Activated naive CD8-positive, alpha-beta T cell (primary cell): ENCODE measurements around the gene PWWP2B.

Experiments
- H3K27ac Mint-ChIP-seq: one replicate; pipeline ENCODE4 v1.8.0; 2021; ENCODE audit warnings: mixed read lengths
- H3K27me3 Mint-ChIP-seq: one replicate; pipeline ENCODE4 v1.8.0; 2021; ENCODE audit warnings: mixed read lengths
- H3K36me3 Mint-ChIP-seq: one replicate; pipeline ENCODE4 v1.8.0; 2021; ENCODE audit warnings: mixed read lengths
- H3K4me1 Mint-ChIP-seq: one replicate; pipeline ENCODE4 v1.8.0; 2021; ENCODE audit warnings: low read depth, mixed read lengths
- H3K4me3 Mint-ChIP-seq: one replicate; pipeline ENCODE4 v1.8.0; 2021; ENCODE audit warnings: mild to moderate bottlenecking, mixed read lengths
- H3K9me3 Mint-ChIP-seq: one replicate; pipeline ENCODE4 v1.8.0; 2021; ENCODE audit warnings: low read depth, mixed read lengths

The PWWP2B gene

DNA sequence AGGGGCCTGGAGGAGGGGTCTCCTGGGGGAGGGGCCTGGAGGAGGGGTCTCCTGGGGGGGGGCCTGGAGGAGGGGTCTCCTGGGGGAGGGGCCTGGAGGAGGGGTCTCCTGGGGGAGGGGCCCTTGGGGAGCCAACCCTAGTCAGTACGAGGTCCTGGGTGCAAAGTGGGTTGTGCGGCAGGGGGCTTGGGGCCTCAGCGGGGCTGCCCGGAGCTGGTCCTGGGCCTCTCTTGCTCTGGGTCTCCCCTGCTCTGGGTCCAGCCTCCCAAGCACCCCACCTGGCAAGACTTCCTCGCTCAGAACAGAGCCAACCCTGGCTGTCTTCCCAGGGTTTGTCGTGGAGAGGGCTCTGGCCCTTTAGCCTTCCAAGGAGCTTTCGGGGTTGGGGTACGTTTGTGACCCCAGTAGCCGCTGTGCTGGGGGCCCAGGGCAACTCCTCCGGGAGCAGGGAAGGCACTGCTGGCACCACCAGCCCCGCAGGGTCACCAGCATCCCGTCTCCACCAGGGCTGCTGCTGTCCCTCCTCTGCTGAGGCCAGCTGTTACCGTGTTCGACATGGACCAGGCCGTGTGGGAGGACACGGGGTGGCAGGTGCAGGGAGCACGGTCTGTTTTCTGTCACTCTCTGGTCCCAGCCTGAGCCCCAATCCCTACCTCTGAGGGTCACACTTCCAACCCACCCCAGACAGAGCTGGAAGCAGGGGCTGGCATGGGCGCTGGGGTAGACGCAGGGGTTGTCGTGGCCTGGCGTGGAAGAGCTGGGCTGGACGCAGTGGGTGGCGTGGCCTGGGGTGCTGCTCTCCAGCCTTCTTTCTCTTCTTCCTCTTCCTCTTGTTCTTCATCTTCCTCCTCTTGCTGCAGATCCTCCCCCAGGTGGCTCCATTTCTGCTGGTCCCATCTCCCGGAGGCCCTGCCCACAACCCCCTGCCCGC lies 22.8 kb downstream of the PWWP2B start:
- Mint-ChIP-seq H3K27ac (no peak overlapping the region), H3K36me3 (peaks cover 5% of the 10 kb centered on the region), H3K4me3 (no peak overlapping the region), H3K4me1 (peaks cover 25% of the 10 kb centered on the region), H3K27me3 (no peaks in the 10 kb centered on the region), H3K9me3 (no peaks in the 10 kb centered on the region)

GRCh38 chr10:132420469-132420980 lies 23.5 kb downstream of the PWWP2B start:
- Mint-ChIP-seq H3K27ac (no peak overlapping the region), H3K9me3 (no peaks in the 10 kb centered on the region), H3K4me3 (no peak overlapping the region), H3K36me3 (peaks cover 1% of the 10 kb centered on the region), H3K27me3 (no peaks in the 10 kb centered on the region), H3K4me1 (peaks cover 21% of the 10 kb centered on the region)

DNA sequence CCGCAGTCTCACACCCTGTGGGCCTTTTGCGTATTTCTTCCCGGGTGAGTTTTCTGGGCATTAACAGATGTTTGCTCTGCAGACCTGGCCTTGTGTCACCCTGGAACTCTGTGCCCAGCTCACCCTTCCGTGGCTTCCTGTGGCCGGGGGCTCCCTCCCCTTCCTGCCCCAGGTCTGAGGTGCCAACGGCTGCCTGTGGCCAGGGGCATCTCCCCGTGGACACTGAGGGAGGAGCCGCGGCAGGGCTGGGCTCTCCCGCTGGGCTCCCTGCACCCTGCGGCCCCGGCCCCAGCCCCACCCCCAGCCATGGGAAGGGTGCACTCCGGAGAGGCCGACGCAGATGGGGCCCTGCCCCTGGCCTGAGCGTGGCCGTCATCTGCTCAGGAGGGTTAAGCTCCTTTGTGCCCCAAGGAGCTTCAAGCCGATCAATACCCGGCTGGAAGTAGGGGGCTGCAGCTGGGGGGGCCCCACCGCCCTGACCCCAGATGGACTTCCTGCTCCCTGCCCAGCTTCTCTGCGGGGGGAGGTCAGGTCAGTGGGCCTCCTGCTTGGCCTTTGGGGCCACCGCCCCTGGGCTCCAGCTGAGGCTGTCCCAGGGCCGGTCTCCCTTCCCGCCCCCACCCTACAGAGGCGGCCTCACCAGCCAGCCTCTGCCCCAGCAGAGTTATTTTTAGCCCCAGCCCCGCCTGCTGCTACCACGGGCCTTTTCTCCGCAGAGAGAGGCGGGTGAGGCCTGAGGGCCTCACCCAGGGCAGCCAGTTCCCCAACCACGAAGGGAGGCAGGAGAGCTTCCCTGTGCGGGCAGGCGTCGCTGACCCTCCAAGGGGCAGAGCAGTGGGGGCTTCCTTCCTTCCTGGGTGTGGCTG lies 24.2 kb downstream of the PWWP2B start:
- Mint-ChIP-seq H3K36me3 (no peaks in the 10 kb centered on the region), H3K27me3 (no peaks in the 10 kb centered on the region), H3K9me3 (no peaks in the 10 kb centered on the region), H3K4me3 (no peak overlapping the region), H3K27ac (no peak overlapping the region), H3K4me1 (peaks cover 21% of the 10 kb centered on the region)

GRCh38 chr10:132421847-132422751 lies 25.1 kb downstream of the PWWP2B start:
- Mint-ChIP-seq H3K4me3 (peak overlapping the region; percentile 21), H3K27me3 (no peaks in the 10 kb centered on the region), H3K36me3 (no peaks in the 10 kb centered on the region), H3K9me3 (no peaks in the 10 kb centered on the region), H3K4me1 (peaks cover 21% of the 10 kb centered on the region), H3K27ac (peak overlapping the region; percentile 74)

GRCh38 chr10:132422903-132423825 lies 26.2 kb downstream of the PWWP2B start:
- Mint-ChIP-seq H3K4me3 (peak overlapping the region; percentile 21), H3K27ac (peak overlapping the region; percentile 74), H3K27me3 (no peaks in the 10 kb centered on the region), H3K9me3 (no peaks in the 10 kb centered on the region), H3K4me1 (peaks cover 21% of the 10 kb centered on the region), H3K36me3 (no peaks in the 10 kb centered on the region)

DNA sequence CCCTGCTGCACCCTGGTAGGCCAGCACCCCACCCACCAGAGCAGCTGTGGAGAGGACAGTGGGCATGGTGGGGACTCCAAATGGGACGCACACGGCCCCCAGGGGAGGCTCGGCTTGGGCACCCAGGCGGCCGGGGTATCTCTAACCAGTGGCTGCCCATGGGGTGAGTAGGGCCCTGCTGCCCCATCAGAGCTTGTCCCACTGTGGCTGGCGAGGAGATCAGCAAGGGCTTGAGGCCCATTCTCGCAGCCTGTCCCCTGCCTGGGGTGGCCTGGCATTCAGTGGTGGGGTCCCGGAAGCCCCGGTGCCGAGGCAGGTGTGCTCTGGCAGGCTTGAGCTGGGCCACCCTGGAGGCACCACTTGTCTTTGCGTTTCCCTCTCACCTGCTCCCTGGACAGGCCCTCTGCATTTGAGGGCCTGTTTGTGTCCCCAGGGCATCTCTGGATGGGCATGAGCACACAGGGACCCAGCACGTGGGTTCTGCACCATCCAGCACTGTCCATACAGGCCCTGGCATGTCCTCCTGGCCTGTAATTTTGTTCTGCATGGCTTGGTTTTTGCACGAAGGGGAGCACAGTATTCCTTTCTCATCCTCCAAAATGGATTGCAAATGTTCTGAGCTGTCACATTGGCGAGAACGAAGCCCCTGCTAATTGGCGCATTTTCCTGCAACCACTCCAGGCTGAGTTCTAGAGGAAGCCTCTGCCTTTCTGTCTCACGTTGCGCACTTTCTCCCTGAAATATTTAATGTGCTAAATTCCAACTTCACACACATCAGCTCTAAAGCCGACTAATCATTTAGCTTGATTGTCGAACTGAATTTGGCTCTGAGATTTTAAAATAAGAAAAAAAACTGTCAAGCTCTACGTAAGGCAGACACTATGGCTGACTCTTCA lies 27.2 kb downstream of the PWWP2B start:
- Mint-ChIP-seq H3K4me3 (no peak overlapping the region), H3K9me3 (no peaks in the 10 kb centered on the region), H3K36me3 (no peaks in the 10 kb centered on the region), H3K4me1 (peaks cover 21% of the 10 kb centered on the region), H3K27ac (peak overlapping the region; percentile 9), H3K27me3 (no peaks in the 10 kb centered on the region)

DNA sequence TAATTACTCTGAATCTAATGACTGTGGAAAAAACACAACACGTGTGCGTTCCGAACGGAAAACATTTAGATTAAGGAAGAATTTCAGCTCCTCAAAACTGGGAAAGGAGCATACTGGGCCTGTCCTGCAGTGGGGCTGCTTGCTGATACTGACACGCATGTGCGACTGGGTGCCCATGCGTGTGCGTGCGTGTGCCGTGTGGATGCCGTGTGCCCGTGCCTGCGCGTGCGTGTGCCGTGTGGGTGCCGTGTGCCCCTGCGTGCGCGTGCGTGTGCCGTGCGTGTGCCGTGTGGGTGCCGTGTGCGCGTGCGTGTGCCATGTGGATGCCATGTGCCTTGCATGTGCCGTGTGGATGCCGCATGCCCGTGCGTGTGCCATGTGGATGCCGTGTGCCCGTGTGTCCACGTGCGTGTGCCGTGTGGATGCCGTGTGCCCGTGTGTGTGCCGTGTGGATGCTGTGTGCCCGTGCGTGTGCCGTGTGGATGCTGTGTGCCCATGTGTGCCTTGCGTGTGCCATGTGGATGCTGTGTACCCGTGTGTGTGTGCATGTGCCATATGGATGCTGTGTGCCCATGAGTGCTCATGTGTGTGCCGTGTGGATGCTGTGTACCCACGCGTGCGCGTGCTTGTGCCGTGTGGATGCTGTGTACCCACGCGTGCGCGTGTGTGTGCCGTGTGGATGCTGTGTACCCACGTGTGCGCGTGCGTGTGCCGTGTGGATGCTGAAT lies 28.2 kb downstream of the PWWP2B start:
- Mint-ChIP-seq H3K4me1 (peaks cover 20% of the 10 kb centered on the region), H3K27me3 (no peaks in the 10 kb centered on the region), H3K4me3 (no peak overlapping the region), H3K36me3 (no peaks in the 10 kb centered on the region), H3K27ac (no peak overlapping the region), H3K9me3 (no peaks in the 10 kb centered on the region)

DNA sequence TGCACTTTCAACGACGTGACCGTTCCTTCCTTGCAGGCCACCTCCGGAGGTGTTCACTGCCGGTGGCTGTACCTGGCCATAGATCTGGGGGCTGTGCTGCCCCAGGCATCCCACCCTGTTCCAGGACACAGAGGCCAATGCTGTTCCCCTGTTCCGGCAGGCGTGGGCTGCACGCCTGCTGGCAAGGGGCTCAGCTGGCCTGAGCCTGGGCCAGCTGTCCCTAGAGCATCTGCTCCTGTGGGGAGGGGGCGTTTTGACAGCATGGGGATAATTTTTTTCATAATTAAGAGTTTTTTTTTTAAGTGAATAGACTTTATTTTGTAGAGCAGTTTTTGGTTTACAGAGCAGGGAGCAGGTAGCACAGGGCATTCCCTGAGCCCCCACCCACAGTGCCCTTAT lies 28.8 kb downstream of the PWWP2B start:
- H3K9me3 Mint-ChIP-seq = no peaks in the 10 kb centered on the region
- no peaks in the 10 kb centered on the region for H3K36me3 Mint-ChIP-seq
- H3K27ac Mint-ChIP-seq = no peak overlapping the region
- peaks cover 18% of the 10 kb centered on the region for H3K4me1 Mint-ChIP-seq
- no peaks in the 10 kb centered on the region for H3K27me3 Mint-ChIP-seq
- H3K4me3 Mint-ChIP-seq = no peak overlapping the region

GRCh38 chr10:132427006-132427771 lies 30.2 kb downstream of the PWWP2B start:
- H3K27me3 Mint-ChIP-seq = no peaks in the 10 kb centered on the region
- H3K4me3 Mint-ChIP-seq = no peak overlapping the region
- H3K36me3 Mint-ChIP-seq = no peaks in the 10 kb centered on the region
- H3K4me1 Mint-ChIP-seq = peaks cover 14% of the 10 kb centered on the region
- H3K27ac Mint-ChIP-seq = no peak overlapping the region
- H3K9me3 Mint-ChIP-seq = no peaks in the 10 kb centered on the region

DNA sequence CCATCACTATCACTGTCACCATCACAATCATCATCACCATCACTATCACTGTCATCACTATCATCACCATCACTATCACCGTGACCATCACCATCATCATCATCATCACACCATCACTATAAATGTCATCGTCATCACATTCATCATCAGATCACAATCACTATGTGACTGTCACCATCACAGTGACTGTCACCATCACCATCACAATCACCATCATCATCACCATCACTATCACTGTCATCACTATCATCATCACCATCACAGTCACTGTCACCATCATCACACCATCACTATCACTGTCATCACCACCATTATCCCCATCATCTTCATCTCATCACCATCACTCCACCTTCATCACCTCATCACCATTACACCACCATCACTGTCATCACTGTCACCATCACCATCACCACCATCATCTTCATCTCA lies 31.0 kb downstream of the PWWP2B start:
- Mint-ChIP-seq H3K4me1 (peaks cover 8% of the 10 kb centered on the region), H3K27ac (no peak overlapping the region), H3K27me3 (no peaks in the 10 kb centered on the region), H3K9me3 (no peaks in the 10 kb centered on the region), H3K36me3 (no peaks in the 10 kb centered on the region), H3K4me3 (no peak overlapping the region)

- Mint-ChIP-seq H3K9me3 (no peaks in the 10 kb centered on the region), H3K4me1 (peaks cover 2% of the 10 kb centered on the region), H3K27me3 (no peaks in the 10 kb centered on the region), H3K36me3 (no peaks in the 10 kb centered on the region), H3K27ac (no peak overlapping the region), H3K4me3 (no peak overlapping the region)
Observed at GRCh38 chr10:132428486-132428995, 31.5 kb downstream of the PWWP2B start.
